Liver (tissue), 9 donors: ENCODE data around the gene PTPRH. TPM values are rescaled to one million over a fixed set of nuclear protein-coding genes. Genes with fewer than 3 reads are reported as not detected.

ENCODE experiments used
- DNase-seq: peaks from one replicate; pipeline ENCODE4 v3.0.0-alpha.2; 2017; ENCODE audit warnings: low spot score
- H3K27ac ChIP-seq, 2 donors: one replicate each; pipeline ENCODE4 v1.7.0; 2013; ENCODE audit warnings: inconsistent platforms in 2 of 2, low read length in 2 of 2, control low read depth in 1 of 2, low read depth in 1 of 2, mild to moderate bottlenecking in 1 of 2
- H3K27me3 ChIP-seq, 4 donors: one replicate each; pipeline versions ENCODE4 v1.6.1 to v1.7.0; 2013; ENCODE audit warnings: low read length in 3 of 4, inconsistent platforms in 1 of 4, mild to moderate bottlenecking in 1 of 4, moderate library complexity in 1 of 4; ENCODE audit not compliant: control insufficient read depth in 4 of 4, insufficient read depth in 4 of 4
- H3K36me3 ChIP-seq, 4 donors: one replicate each; pipeline versions ENCODE4 v1.6.1 to v1.7.0; 2013; ENCODE audit warnings: low read length in 3 of 4, mild to moderate bottlenecking in 3 of 4, low read depth in 1 of 4, moderate library complexity in 1 of 4; ENCODE audit not compliant: control insufficient read depth in 4 of 4, insufficient read depth in 3 of 4
- H3K4me1 ChIP-seq, 4 donors: one replicate each; pipeline versions ENCODE4 v1.6.1 to v1.7.0; 2013; ENCODE audit warnings: low read length in 3 of 4, mild to moderate bottlenecking in 3 of 4, moderate library complexity in 1 of 4; ENCODE audit not compliant: control insufficient read depth in 4 of 4, insufficient read depth in 4 of 4
- H3K4me3 ChIP-seq, 3 donors: one replicate each; pipeline versions ENCODE4 v1.6.1 to v1.7.0; 2013; ENCODE audit warnings: low read length in 3 of 3, control low read depth in 1 of 3, low read depth in 1 of 3, mild to moderate bottlenecking in 1 of 3
- H3K9ac ChIP-seq, 2 donors: one replicate each; pipeline ENCODE4 v1.7.0; 2013; ENCODE audit warnings: low read length in 2 of 2, mild to moderate bottlenecking in 2 of 2, moderate library complexity in 2 of 2, control low read depth in 1 of 2, low read depth in 1 of 2
- H3K9me3 ChIP-seq, 4 donors: one replicate each; pipeline versions ENCODE4 v1.6.1 to v1.7.0; 2013; ENCODE audit warnings: low read length in 3 of 4; ENCODE audit not compliant: control insufficient read depth in 4 of 4
- ATF3 ChIP-seq: IDR thresholded peaks from 2 replicates; pipeline ENCODE4 v1.6.1; 2016; ENCODE audit warnings: antibody characterized with exemption
- CTCF ChIP-seq: fragments of 150-350 bp; IDR thresholded peaks from 2 replicates; pipeline ENCODE4 v1.5.1; 2017; ENCODE audit warnings: improper control_type of control experiment, low read depth, low read length; ENCODE audit not compliant: missing input control
- EGR1 ChIP-seq, 2 donors: IDR thresholded peaks; 2 replicates each; pipeline ENCODE4 v1.6.1; 2016 to 2018; ENCODE audit warnings: antibody characterized with exemption in 2 of 2, low read depth in 2 of 2
- FOXA1 ChIP-seq: IDR thresholded peaks from 2 replicates; pipeline ENCODE4 v1.6.1; 2016; ENCODE audit warnings: antibody characterized with exemption
- FOXA2 ChIP-seq: IDR thresholded peaks from 2 replicates; pipeline ENCODE4 v1.6.1; 2016; ENCODE audit warnings: antibody characterized with exemption
- GABPA ChIP-seq, 2 donors: IDR thresholded peaks in 1 of 2; conservative IDR thresholded peaks in 1 of 2; 2 replicates each; pipeline ENCODE4 v1.6.1; 2016; ENCODE audit warnings: antibody characterized with exemption in 2 of 2, mild to moderate bottlenecking in 1 of 2, moderate library complexity in 1 of 2
- HNF4A ChIP-seq, 2 donors: conservative IDR thresholded peaks; 2 replicates each; pipeline ENCODE4 v1.6.1; 2016; ENCODE audit warnings: antibody characterized with exemption in 2 of 2, mild to moderate bottlenecking in 2 of 2
- HNF4G ChIP-seq: IDR thresholded peaks from 2 replicates; pipeline ENCODE4 v1.6.1; 2016; ENCODE audit warnings: antibody characterized with exemption
- JUND ChIP-seq, 2 donors: IDR thresholded peaks; 2 replicates each; pipeline ENCODE4 v1.6.1; 2016; ENCODE audit warnings: antibody characterized with exemption in 2 of 2
- MAX ChIP-seq: IDR thresholded peaks from 2 replicates; pipeline ENCODE4 v1.6.1; 2016; ENCODE audit warnings: antibody characterized with exemption
- NR2F2 ChIP-seq: IDR thresholded peaks from 2 replicates; pipeline ENCODE4 v1.6.1; 2016; ENCODE audit warnings: antibody characterized with exemption
- RAD21 ChIP-seq, 2 donors: IDR thresholded peaks; 2 replicates each; pipeline ENCODE4 v1.6.1; 2016; ENCODE audit warnings: antibody characterized with exemption in 2 of 2, mild to moderate bottlenecking in 2 of 2
- REST ChIP-seq: IDR thresholded peaks from 2 replicates; pipeline ENCODE4 v1.6.1; 2016; ENCODE audit warnings: antibody characterized with exemption, mild to moderate bottlenecking
- RXRA ChIP-seq, 2 donors: IDR thresholded peaks; 2 replicates each; pipeline ENCODE4 v1.6.1; 2017 to 2018; ENCODE audit warnings: antibody characterized with exemption in 2 of 2, mild to moderate bottlenecking in 1 of 2
- SP1 ChIP-seq: IDR thresholded peaks from 2 replicates; pipeline ENCODE4 v1.6.1; 2018; ENCODE audit warnings: antibody characterized with exemption, mild to moderate bottlenecking
- TAF1 ChIP-seq: conservative IDR thresholded peaks from 2 replicates; pipeline ENCODE4 v1.6.1; 2016; ENCODE audit warnings: antibody characterized with exemption, mild to moderate bottlenecking
- YY1 ChIP-seq: IDR thresholded peaks from 2 replicates; pipeline ENCODE4 v1.6.1; 2016; ENCODE audit warnings: antibody characterized with exemption, mild to moderate bottlenecking
- ZBTB33 ChIP-seq: IDR thresholded peaks from 2 replicates; pipeline ENCODE4 v1.6.1; 2016; ENCODE audit warnings: antibody characterized with exemption
- WGBS: extraction: QIAGEN DNeasy Blood & Tissue Kit; methylation state at CpG from one replicate; pipeline ENCODE4 v1.1.7; 2013; 5-methylcytosine and 5-hydroxymethylcytosine counted together
- polyA plus RNA-seq, 2 donors: library from polyadenylated mRNA; stranded (reverse) in 1 of 2; unstranded in 1 of 2; fragments of 200-250 nt in 1 of 2; fragments of >200 nt in 1 of 2; fragmentation: Nextera tagmentation in 1 of 2; extraction: Ambion mirVana in 1 of 2; gene quantifications; one replicate each; pipeline versions ENCODE4 v1.2.1 to v1.2.3, GENCODE V29; 2013 to 2015
- total RNA-seq, 2 donors: library from RNA; depleted of rRNA; stranded (reverse); fragments of >200 nt; gene quantifications; one replicate each; pipeline ENCODE4 v1.2.3, GENCODE V29; 2014
- donor health status: healthy.
- donor health status: healthy.
- donor health status: healthy.
- donor health status: healthy.
- donor health status: healthy.

Gene PTPRH
- total and polyA plus RNA-seq, 4 donors, result 3.1 to 20.4 (median 11.4) TPM

- TF ChIP-seq ATF3 (no peak), RXRA (IDR thresholded peaks at IDR 0.05) (no peak)
Measured at GRCh38 chr19:55165952-55166529, 43.3 kb downstream of the PTPRH start (continued).

- Histone ChIP-seq H3K4me1 (peaks cover 0 to 6% (median 0%) of the 10 kb centered on the region in 4 donors), H3K9me3 (no peaks in the 10 kb centered on the region), H3K27ac (no peak overlapping the region), H3K27me3 (peaks cover 3 to 4% (median 3%) of the 10 kb centered on the region in 4 donors), H3K36me3 (no peaks in the 10 kb centered on the region), H3K9ac (no peak overlapping the region), H3K4me3 (no peak overlapping the region)
- 35% methylated on average over 61 of the region's 61 CpGs for WGBS
- DNase-seq, result no peak
- TF ChIP-seq FOXA2 (no peak), RAD21 (IDR thresholded peaks at IDR 0.05) (no peak), RXRA (IDR thresholded peaks at IDR 0.05) (no peak), HNF4A (conservative IDR thresholded peaks at IDR 0.05) (no peak), SP1 (no peak), HNF4G (no peak), MAX (no peak), ZBTB33 (no peak), YY1 (no peak), EGR1 (IDR thresholded peaks at IDR 0.05; ENCODE audit: low read depth in 2 of 2) (no peak), FOXA1 (no peak), NR2F2 (no peak), TAF1 (no peak), CTCF (no peak), JUND (IDR thresholded peaks at IDR 0.05) (no peak), GABPA (IDR thresholded peaks at IDR 0.05 in 1 of 2, conservative IDR thresholded peaks at IDR 0.05 in 1 of 2) (no peak), REST (no peak), ATF3 (no peak)
Measured at GRCh38 chr19:55161571-55162322, 47.6 kb downstream of the PTPRH start.
